Hypothalamus (tissue), 51 donors: ENCODE measurements around the gene SEMA3D.

Experiments
- DNase-seq, 51 donors: peaks; one replicate each; lab custom pipeline; 2025; lab: John Stamatoyannopoulos, UW

SEMA3D gene

DNA sequence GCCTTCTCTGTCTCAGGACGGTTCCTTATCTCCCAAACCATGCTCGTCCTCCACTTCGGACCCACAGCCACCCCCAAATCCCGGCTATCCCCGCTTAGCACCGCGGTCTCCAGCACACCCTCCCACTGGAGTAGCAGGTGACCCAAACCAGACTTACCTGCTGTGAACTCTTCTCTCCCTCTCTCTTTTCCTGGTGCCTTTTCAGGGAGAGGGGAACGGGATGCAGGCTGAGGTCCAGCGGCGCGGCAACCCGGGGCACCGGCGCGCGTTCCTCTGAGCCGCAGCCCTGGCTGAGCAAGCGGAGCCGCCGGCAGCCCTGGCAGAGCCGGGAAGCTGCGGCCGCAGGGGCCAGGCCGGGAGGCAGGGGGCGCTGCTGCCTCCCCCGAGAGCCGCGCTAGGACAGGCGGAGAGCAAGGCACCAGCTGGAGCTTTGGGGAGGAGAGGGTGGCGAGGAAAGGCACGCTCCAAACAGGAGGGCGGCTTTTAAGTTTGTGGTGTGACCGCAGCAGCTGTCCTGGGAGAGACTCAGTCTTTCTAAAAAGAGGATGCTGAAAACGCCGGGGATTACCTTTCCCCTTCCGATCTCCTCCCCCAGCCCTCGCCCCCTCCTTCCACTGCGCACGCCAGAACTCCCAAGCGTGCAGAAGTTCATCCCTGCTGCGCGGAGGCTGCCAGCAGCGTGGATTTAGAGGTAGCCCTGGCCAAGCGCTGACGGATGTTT lies at the start of gene SEMA3D:
TSS of gene SEMA3D (minus strand) at position 536 of the 721 bp plus-strand sequence. CDS start 65,165 bp downstream, outside the sequence.
- DNase-seq = peak in 49 of 51 donors; percentile 16 to 82 (median 60)

DNA sequence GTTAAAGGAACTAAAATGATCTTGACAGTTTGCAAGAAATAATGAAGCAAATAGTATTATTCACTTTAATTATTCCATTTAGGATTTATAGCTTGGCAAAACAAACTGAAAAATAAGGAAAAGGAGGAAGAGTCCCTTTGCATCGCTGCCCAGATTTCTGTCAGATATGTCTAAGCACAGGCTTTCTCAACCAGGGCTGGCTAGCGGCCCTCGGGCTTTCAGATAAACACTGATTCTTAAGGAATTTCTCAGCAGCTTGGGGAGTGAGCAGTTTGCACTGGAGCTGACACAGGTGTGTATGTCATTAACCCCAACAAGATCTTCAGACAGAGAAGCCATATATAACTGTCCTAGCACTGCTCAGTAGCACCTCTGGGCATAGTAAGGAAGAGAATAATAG lies 47.9 kb upstream of the SEMA3D start:
- no peak for DNase-seq

GRCh38 chr7:85232068-85232467 lies 45.2 kb upstream of the SEMA3D start:
- DNase-seq = peak in 2 of 51 donors; percentile 25 to 44

GRCh38 chr7:85230623-85231022 lies 43.8 kb upstream of the SEMA3D start:
- no peak for DNase-seq

GRCh38 chr7:85229544-85229943 lies 42.7 kb upstream of the SEMA3D start:
- DNase-seq = no peak

- DNase-seq = no peak
These were observed 39.7 kb upstream of the SEMA3D start for GRCh38 chr7:85226361-85227085.

GRCh38 chr7:85224171-85224570 lies 37.3 kb upstream of the SEMA3D start:
- no peak for DNase-seq

DNA sequence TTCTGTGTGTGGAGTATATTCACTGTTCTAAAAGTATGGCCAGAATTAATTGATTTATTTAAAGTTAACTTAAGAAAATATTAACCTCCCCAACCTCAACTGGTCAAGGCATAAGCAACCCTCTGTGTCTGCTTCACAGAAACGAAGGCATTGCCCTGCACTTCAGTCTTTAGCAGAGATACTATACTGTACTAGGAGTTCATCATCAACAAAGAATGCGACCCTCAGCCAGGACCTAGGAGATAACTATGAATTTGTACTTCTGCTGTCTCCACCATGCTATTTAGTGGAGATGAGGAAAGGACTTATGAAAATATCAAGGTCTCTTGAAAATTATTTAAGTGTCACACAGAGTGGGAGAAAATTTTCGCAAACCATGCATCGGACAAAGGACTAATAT lies 35.7 kb upstream of the SEMA3D start:
- DNase-seq = no peak

DNA sequence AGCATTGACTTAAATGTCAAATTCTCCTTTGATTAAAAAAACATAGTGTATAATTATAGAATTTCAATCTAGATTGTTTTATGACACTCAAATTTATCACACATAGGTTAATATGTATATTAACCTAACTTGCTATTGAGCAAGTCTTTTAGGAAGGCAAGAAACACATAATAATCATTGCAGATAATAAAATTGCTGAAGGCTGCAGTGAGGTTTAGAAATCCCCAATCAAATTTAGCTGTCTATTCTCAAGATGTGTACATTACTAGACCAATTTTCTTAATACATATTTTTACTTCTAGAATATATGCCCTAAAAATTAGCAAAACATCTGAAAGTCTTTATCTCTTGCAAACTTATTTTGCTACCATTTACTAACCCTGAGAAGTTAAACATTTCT lies 34.9 kb upstream of the SEMA3D start:
- no peak for DNase-seq

GRCh38 chr7:85220651-85221050 lies 33.8 kb upstream of the SEMA3D start:
- no peak for DNase-seq

DNA sequence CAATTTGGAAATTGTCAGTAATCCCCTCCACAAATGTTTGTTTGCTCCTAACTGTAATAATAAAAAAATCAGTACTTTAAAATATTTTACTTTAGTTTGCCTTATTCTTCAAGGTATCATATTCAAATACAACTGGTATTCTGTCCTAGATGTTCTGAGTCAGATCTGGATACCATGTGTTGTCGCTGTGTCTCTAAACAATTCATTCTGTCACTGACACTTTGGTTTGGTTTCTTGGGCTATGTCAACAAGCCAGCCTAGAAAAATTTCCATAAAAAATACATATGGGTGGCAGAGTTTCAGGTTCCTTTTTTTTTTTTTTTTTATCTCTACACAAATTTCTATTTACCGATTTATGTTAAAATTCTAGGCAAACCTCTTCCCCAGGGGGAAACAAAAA lies 33.2 kb upstream of the SEMA3D start:
- DNase-seq = no peak

- no peak for DNase-seq
These were observed 30.2 kb upstream of the SEMA3D start for GRCh38 chr7:85217085-85217484.

DNA sequence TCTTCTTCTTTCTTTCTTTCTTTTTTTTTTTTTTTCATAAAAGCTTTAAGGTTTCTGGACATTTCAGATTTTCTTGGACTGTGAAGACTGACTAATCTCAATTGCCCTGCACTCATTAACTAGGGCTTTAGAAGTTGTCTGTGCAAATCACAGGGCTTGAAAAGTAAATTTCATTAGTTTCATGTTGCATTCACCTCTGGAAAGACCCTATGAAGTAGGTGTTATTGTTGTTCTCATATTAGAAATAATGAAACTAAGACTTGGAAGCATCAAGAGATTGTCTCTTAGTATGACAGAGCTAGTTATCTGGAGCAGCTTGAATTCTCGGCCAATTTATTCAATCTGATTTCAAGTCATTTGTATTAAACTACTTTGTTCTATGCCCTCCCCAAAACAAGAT lies 28.2 kb upstream of the SEMA3D start:
- no peak for DNase-seq

DNA sequence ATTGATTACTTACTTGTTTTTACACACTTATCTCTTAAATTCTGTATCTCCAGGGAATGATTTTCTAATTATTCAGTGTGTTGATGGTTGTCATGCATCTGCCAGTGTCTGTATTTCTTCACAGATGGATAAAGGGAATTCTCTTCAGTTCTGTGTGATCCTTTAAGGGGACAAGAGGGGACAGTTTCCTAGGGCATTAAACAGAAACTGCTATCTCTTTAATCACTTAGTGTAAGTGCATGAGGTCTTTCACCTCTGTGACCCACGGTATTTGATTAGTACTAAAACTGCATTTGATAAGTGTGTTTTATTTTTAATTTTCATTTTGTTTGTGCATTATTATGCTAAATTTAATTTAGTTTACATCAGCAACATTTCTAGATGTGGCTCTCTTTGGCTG lies 26.6 kb upstream of the SEMA3D start:
- no peak for DNase-seq

- no peak for DNase-seq
These were observed 18.9 kb upstream of the SEMA3D start for GRCh38 chr7:85205754-85206153.

DNA sequence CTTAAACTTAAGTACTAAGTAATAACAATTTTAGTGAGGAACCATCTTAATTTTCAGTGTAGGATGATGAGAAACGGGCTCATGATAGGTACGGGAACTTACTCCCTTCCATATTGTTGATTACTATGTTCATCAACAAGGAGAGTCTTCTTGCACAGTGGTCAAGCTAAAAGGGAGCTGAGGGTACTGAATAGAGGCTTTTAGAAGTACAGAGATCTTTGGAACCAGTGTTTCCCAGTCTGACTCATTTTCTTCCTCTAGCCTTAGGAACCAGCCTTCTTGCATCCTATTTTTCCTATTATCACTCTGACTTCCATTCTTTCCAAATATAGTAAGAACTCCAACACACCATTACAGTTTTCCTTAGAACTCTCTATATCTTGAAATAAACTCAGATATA lies 17.6 kb upstream of the SEMA3D start:
- DNase-seq = no peak

GRCh38 chr7:85204061-85204460 lies 17.2 kb upstream of the SEMA3D start:
- no peak for DNase-seq

DNA sequence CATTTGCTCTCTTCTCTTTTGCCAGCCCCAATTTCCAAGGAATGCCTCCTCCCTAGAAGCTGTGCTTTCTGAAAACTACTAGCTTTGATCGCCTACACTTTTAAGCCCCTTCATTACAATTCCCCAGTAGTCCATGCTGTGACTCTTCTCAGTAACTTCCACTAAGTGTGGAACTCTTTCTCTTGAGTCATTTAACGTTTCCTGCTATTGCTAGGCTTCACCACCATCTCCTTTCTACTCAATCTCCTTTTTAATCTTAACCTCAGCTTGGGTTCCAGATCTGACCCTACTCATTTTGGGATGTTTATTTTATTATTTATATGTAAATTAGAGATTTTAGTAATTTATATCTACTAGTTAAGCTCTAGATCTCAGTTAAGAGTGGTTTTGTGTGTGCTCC lies 14.4 kb upstream of the SEMA3D start:
- no peak for DNase-seq

GRCh38 chr7:85196696-85197095 lies 9.8 kb upstream of the SEMA3D start:
- no peak for DNase-seq

DNA sequence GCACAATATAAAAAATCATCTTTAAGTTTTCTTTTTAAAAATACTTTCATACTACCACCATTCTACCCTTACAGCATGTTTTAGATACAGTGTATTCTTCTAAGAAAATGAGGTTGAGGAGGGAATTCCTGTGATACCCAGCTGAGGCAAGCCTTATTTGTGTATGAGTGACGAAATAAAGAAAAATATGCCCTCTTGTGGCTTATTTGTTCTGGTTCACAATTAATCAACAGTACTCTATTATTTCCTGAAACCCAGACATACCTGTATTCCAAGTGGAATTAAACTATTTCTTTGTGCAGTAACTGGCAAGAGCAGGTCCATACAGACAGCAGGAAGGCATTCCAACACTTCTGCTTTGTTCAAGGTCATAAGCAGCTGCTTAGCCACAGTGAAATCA lies 4.5 kb upstream of the SEMA3D start:
- DNase-seq = no peak

GRCh38 chr7:85186083-85186520 lies 754 bp downstream of the SEMA3D start:
- DNase-seq = peak in 33 of 51 donors; percentile 2 to 79 (median 31)

- DNase-seq = peak in 43 of 51 donors; percentile 5 to 65 (median 39)
These were observed 1.3 kb downstream of the SEMA3D start for GRCh38 chr7:85185424-85186082.
